ENCODE measurements around the gene PHAX. TPM values are rescaled to one million over a fixed set of nuclear protein-coding genes. Genes with fewer than 3 reads are reported as not detected.
A peak's percentile ranks its signal among the peaks of the same experiment; 100 is the strongest.
"Not testable (repeated sequence)": the region's sequence is repeated elsewhere in the genome, so short reads cannot be mapped to it uniquely, and the experiment has no call there.

The PHAX gene
- total RNA-seq, 1 donor from 2014 or later, result 56.9 TPM

GRCh38 chr5:126610616-126611015 lies 9.9 kb downstream of the PHAX start:
- H3K27me3 ChIP-seq (ENCODE audit: control insufficient read depth, insufficient read depth, low read length), result no peaks in the 10 kb centered on the region
- H3K36me3 ChIP-seq (ENCODE audit: control insufficient read depth, insufficient read depth, low read length), result peaks cover 2% of the 10 kb centered on the region
- no peak overlapping the region for H3K4me3 ChIP-seq (ENCODE audit: low read depth, low read length)
- TF ChIP-seq, protein P1, sequence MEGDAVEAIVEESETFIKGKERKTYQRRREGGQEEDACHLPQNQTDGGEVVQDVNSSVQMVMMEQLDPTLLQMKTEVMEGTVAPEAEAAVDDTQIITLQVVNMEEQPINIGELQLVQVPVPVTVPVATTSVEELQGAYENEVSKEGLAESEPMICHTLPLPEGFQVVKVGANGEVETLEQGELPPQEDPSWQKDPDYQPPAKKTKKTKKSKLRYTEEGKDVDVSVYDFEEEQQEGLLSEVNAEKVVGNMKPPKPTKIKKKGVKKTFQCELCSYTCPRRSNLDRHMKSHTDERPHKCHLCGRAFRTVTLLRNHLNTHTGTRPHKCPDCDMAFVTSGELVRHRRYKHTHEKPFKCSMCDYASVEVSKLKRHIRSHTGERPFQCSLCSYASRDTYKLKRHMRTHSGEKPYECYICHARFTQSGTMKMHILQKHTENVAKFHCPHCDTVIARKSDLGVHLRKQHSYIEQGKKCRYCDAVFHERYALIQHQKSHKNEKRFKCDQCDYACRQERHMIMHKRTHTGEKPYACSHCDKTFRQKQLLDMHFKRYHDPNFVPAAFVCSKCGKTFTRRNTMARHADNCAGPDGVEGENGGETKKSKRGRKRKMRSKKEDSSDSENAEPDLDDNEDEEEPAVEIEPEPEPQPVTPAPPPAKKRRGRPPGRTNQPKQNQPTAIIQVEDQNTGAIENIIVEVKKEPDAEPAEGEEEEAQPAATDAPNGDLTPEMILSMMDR (IDR thresholded peaks at IDR 0.05; ENCODE audit: insufficient read depth, low read length, severe bottlenecking), result no peak
- FAIRE-seq (no peak), DNase-seq (ENCODE audit: low read depth) (no peak)

DNA sequence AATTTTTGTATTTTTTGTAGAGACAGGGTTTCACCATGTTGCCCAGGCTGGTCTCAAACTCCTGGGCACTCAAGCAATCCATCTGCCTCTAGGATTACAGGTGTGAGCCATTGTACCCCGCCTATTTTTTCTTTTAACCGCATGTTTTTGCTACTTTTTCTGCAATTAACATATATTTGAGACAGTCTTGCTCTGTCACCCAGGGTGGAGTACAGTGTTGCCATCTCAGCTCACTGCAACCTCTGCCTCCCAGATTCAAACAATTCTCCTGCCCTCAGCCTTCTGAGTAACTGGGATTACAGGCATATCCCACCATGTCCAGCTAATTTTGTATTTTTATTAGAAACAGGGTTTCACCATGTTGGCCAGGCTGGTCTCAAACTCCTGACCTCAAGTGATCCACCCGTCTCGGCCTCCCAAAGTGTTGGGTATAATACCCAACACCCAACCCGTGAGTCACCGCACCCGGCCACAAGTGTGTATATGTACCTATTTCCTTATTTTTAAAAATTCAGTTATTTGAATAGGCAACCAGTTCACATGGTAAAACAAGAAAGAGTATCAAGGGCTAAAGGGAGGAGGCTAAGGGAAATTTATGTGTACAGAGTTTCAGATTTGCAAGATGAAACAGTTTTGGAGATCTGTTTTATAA lies 13.3 kb downstream of the PHAX start:
- Histone ChIP-seq H3K4me3 (ENCODE audit: low read depth, low read length) (no peak overlapping the region), H3K27me3 (ENCODE audit: control insufficient read depth, insufficient read depth, low read length) (no peaks in the 10 kb centered on the region), H3K36me3 (ENCODE audit: control insufficient read depth, insufficient read depth, low read length) (peaks cover 8% of the 10 kb centered on the region)
- no peak for FAIRE-seq
- no peak for DNase-seq (ENCODE audit: low read depth)
- TF ChIP-seq, protein P1 (IDR thresholded peaks at IDR 0.05; ENCODE audit: insufficient read depth, low read length, severe bottlenecking), result no peak

DNA sequence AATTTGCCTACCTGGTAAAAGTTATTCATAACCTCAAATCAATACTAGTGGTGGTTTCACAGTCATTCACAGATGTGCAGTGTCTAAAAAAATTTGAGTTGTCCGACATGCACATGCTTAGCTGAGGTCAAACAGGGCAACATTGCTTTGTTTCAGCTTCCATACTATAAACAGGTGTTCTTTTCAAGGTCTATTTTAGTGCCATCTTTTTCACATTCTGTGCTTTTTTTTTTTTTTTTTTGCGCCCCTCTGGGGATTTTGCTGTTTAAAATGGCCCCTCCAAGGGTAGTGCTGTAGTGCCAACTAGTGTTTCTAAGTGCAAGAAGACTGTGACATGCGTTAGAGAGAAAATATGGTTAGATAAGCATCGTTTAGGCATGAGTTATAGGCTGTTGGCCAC lies 14.5 kb downstream of the PHAX start:
- FAIRE-seq, result no peak
- H3K27me3 ChIP-seq (ENCODE audit: control insufficient read depth, insufficient read depth, low read length), result no peaks in the 10 kb centered on the region
- TF ChIP-seq, protein P1 (IDR thresholded peaks at IDR 0.05; ENCODE audit: insufficient read depth, low read length, severe bottlenecking), result no peak

DNA sequence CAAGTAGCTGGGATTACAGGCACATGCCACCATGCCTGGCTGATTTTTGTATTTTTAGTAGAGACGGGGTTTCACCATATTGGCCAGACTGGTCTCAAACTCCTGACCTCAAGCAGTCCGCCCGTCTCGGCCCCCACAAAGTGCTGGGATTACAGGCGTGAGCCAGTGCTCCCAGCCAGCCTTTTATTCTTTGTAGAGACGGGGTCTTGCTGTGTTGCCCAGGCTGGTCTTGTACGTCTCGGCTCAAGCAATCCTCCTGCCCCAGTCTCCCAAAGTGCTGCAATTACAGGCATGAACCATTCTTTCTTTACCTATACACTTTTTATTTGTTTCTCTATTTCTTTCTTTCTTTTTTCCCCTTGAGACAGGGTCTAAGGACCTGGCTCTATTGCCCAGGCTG lies 16.9 kb downstream of the PHAX start:
- FAIRE-seq; H3K4me3 ChIP-seq (ENCODE audit: low read depth, low read length); H3K27me3 ChIP-seq (ENCODE audit: control insufficient read depth, insufficient read depth, low read length); DNase-seq (ENCODE audit: low read depth); H3K36me3 ChIP-seq (ENCODE audit: control insufficient read depth, insufficient read depth, low read length): not testable (repeated sequence)

More for the DNA sequence above, 14.5 kb downstream of the PHAX start:
- no peak overlapping the region for H3K4me3 ChIP-seq (ENCODE audit: low read depth, low read length)
- peaks cover 8% of the 10 kb centered on the region for H3K36me3 ChIP-seq (ENCODE audit: control insufficient read depth, insufficient read depth, low read length)
- no peak for DNase-seq (ENCODE audit: low read depth)

GRCh38 chr5:126619781-126620180 lies 19.0 kb downstream of the PHAX start:
- Histone ChIP-seq H3K4me3 (ENCODE audit: low read depth, low read length) (no peak overlapping the region), H3K27me3 (ENCODE audit: control insufficient read depth, insufficient read depth, low read length) (no peaks in the 10 kb centered on the region), H3K36me3 (ENCODE audit: control insufficient read depth, insufficient read depth, low read length) (peaks cover 9% of the 10 kb centered on the region)
- no peak for FAIRE-seq
- TF ChIP-seq, protein P1 (IDR thresholded peaks at IDR 0.05; ENCODE audit: insufficient read depth, low read length, severe bottlenecking), result no peak
- DNase-seq (ENCODE audit: low read depth), result peak; percentile 74

DNA sequence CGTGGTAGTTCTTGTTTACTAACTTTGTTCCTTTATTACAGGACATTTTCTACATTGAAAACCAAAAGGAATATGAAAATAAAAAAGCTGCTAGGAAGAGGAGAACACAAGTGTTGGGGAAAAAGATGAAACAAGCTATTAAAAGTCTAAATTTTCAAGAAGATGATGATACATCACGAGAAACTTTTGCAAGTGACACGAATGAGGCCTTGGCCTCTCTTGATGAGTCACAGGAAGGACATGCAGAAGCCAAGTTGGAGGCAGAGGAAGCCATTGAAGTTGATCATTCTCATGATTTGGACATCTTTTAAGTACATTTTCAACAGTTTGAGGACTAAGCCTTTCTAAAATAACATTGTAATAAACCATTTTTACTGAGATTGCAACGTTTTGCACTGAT lies 23.8 kb downstream of the PHAX start:
- Histone ChIP-seq H3K36me3 (ENCODE audit: control insufficient read depth, insufficient read depth, low read length) (peaks cover 3% of the 10 kb centered on the region), H3K27me3 (ENCODE audit: control insufficient read depth, insufficient read depth, low read length) (no peaks in the 10 kb centered on the region), H3K4me3 (ENCODE audit: low read depth, low read length) (no peak overlapping the region)
- peak; percentile 44 for DNase-seq (ENCODE audit: low read depth)
- FAIRE-seq, result no peak
- TF ChIP-seq, protein P1 (IDR thresholded peaks at IDR 0.05; ENCODE audit: insufficient read depth, low read length, severe bottlenecking), result no peak
